ENCODE results near the gene HELLS.

Gene HELLS

GRCh38 chr10:94641480-94641879 lies 95.9 kb downstream of the HELLS start:
- H3K4me3 ChIP-seq, result no peak overlapping the region
- no peak overlapping the region for H3K27ac ChIP-seq
- no peaks in the 10 kb centered on the region for H3K27me3 ChIP-seq
- no peaks in the 10 kb centered on the region for H3K4me1 ChIP-seq
- intact Hi-C loops (cut with DNase I; ENCODE audit: low total_unique reads), result no loop called here
- no peak for DNase-seq
- peaks cover 0 to 17% (median 9%) of the 10 kb centered on the region in 3 donors for H3K9me3 ChIP-seq
- H3K36me3 ChIP-seq, result no peaks in the 10 kb centered on the region
- TF ChIP-seq CTCF (IDR thresholded peaks at IDR 0.05), result no peak

GRCh38 chr10:94644352-94644751 lies 98.8 kb downstream of the HELLS start:
- Histone ChIP-seq H3K27ac (no peak overlapping the region), H3K36me3 (no peaks in the 10 kb centered on the region), H3K4me1 (no peaks in the 10 kb centered on the region), H3K9me3 (peaks cover 0 to 3% (median 3%) of the 10 kb centered on the region in 3 donors), H3K4me3 (no peak overlapping the region), H3K27me3 (no peaks in the 10 kb centered on the region)
- DNase-seq, result no peak
- intact Hi-C loops (cut with DNase I; ENCODE audit: low total_unique reads), result no loop called here
- no peak for TF ChIP-seq CTCF (IDR thresholded peaks at IDR 0.05)

GRCh38 chr10:94645285-94645684 lies 99.7 kb downstream of the HELLS start:
- no peaks in the 10 kb centered on the region for H3K27me3 ChIP-seq
- no peaks in the 10 kb centered on the region for H3K36me3 ChIP-seq
- H3K9me3 ChIP-seq, result no peaks in the 10 kb centered on the region
- intact Hi-C loops (cut with DNase I; ENCODE audit: low total_unique reads), result no loop called here
- H3K4me1 ChIP-seq, result no peaks in the 10 kb centered on the region
- no peak overlapping the region for H3K27ac ChIP-seq
- DNase-seq, result no peak
- H3K4me3 ChIP-seq, result no peak overlapping the region
- TF ChIP-seq CTCF (IDR thresholded peaks at IDR 0.05), result no peak

Data from tibial artery (tissue), 4 donors.